K562 (cell line): ENCODE data around the gene ERN1. TPM values are rescaled to one million over a fixed set of nuclear protein-coding genes. Genes with fewer than 3 reads are reported as not detected.
A peak's percentile ranks its signal among the peaks of the same experiment; 100 is the strongest.

ENCODE experiments used
- CBX3 ChIP-seq, 2 experiments: IDR thresholded peaks; 1 replicate in 1 of 2; 2 replicates in 1 of 2; pipeline ENCODE4 v1.6.1; 2012; ENCODE audit warnings: inconsistent platforms in 2 of 2, low read length in 2 of 2, borderline replicate concordance in 1 of 2, control low read depth in 1 of 2
- CXXC5 ChIP-seq: fragments of 250-450 bp; sonication (Bioruptor Pico); IDR thresholded peaks from 2 replicates; pipeline ENCODE4 v1.8.0; 2022; ENCODE audit warnings: inconsistent platforms, mild to moderate bottlenecking, moderate library complexity
- E4F1 ChIP-seq: fragments of 250-450 bp; sonication (Bioruptor Pico); IDR thresholded peaks from 2 replicates; pipeline ENCODE4 v1.5.0; 2021; ENCODE audit warnings: mild to moderate bottlenecking, borderline replicate concordance
- GABPB2 ChIP-seq: fragments of 250-450 bp; sonication (Bioruptor Pico); conservative IDR thresholded peaks from 2 replicates; pipeline ENCODE4 v1.5.1; 2021; ENCODE audit warnings: mild to moderate bottlenecking
- HDAC2 ChIP-seq: fragments of 450-650 bp; IDR thresholded peaks from 2 replicates; pipeline ENCODE4 v1.6.1; 2016; ENCODE audit warnings: mild to moderate bottlenecking
- HNRNPUL1 ChIP-seq: fragments of 200-400 bp; formaldehyde crosslinking; IDR thresholded peaks from 2 replicates; pipeline ENCODE4 v1.6.1; 2017; ENCODE audit warnings: low read length
- MCM2 ChIP-seq: fragments of 450-650 bp; IDR thresholded peaks from 2 replicates; pipeline ENCODE4 v1.6.1; 2017; ENCODE audit warnings: low read depth, mild to moderate bottlenecking
- MCM3 ChIP-seq: fragments of 450-650 bp; IDR thresholded peaks from 2 replicates; pipeline ENCODE4 v1.6.1; 2016
- PHF20 ChIP-seq: fragments of 450-650 bp; IDR thresholded peaks from 2 replicates; pipeline ENCODE4 v1.6.1; 2018; ENCODE audit not compliant: partially characterized antibody
- SMAD2 ChIP-seq: fragments of 150-350 bp; IDR thresholded peaks from 2 replicates; pipeline ENCODE4 v1.6.1; 2014; ENCODE audit warnings: low read depth, mild to moderate bottlenecking, low read length
- TBP ChIP-seq: optimal IDR thresholded peaks from 2 replicates; pipeline ENCODE3; 2011; ENCODE audit warnings: low read depth, low read length, improper control_type of control experiment
- XRCC5 ChIP-seq: fragments of 200-400 bp; formaldehyde crosslinking; IDR thresholded peaks from 2 replicates; pipeline ENCODE4 v1.6.1; 2017; ENCODE audit warnings: low read depth, mild to moderate bottlenecking, low read length
- ZFP36 ChIP-seq: fragments of 150-350 bp; IDR thresholded peaks from 2 replicates; pipeline ENCODE4 v1.6.1; 2018; ENCODE audit warnings: low read length, low read depth; ENCODE audit not compliant: partially characterized antibody
- ZNF263 ChIP-seq: sonication (generic); formaldehyde crosslinking; IDR thresholded peaks from 2 replicates; pipeline ENCODE4 v1.8.0; 2022; ENCODE audit warnings: mild to moderate bottlenecking, missing genetic modification reagents, borderline replicate concordance
- ZNF668 ChIP-seq: fragments of 250-450 bp; sonication (Bioruptor Pico); IDR thresholded peaks from 2 replicates; pipeline ENCODE4 v1.8.0; 2022; ENCODE audit warnings: mild to moderate bottlenecking, inconsistent platforms
- polyA plus RNA-seq, 8 experiments: library from polyadenylated mRNA; depleted of rRNA in 4 of 8; stranded (reverse) in 5 of 8; unstranded in 3 of 8; fragments of >200 nt; fragmentation: Nextera tagmentation in 2 of 8; fragmentation: Illumina TruSeq in 1 of 8; extraction: Ambion mirVana in 2 of 8; extraction: Trizol in 1 of 8; gene quantifications; 2 replicates each; pipeline versions ENCODE4 v1.2.1 to v1.2.3, GENCODE V29; 2011 to 2014; ENCODE audit warnings: inconsistent platforms in 1 of 8, missing spikeins in 1 of 8
- total RNA-seq, 7 experiments: library from RNA; depleted of rRNA in 6 of 7; stranded (reverse); fragments of >200 nt in 6 of 7; fragmentation: Illumina TruSeq in 2 of 7; extraction: Trizol in 2 of 7; gene quantifications; 2 replicates each; pipeline versions ENCODE4 v1.2.1 to v1.2.3, GENCODE V29; 2011 to 2021; ENCODE audit warnings: low replicate concordance in 1 of 7
- TF ChIP-seq, protein P1 (sequence below), 3 experiments: fragments of 200-800 bp in 1 of 3; sonication (Bioruptor generic) in 1 of 3; sonication (generic) in 1 of 3; formaldehyde crosslinking in 1 of 3; IDR thresholded peaks; 2 replicates each; pipeline versions ENCODE4 v1.6.1 to v1.8.0; 2016 to 2022; ENCODE audit warnings: mild to moderate bottlenecking in 2 of 3, missing compliant biosample characterization in 2 of 3, missing genetic modification characterization in 2 of 3, missing genetic modification reagents in 1 of 3
- TF ChIP-seq, protein P2 (sequence below): fragments of 450-650 bp; IDR thresholded peaks from 2 replicates; pipeline ENCODE4 v1.6.1; 2016
- TF ChIP-seq, protein P3 (sequence below): fragments of 250-450 bp; sonication (Bioruptor Pico); IDR thresholded peaks from 2 replicates; pipeline ENCODE4 v1.4.0; 2020; ENCODE audit warnings: mild to moderate bottlenecking, moderate library complexity, borderline replicate concordance

Gene ERN1
- total and polyA plus RNA-seq, 9 of the 15 experiments (the other 6 are each of a cell fraction or from before 2014, with no cell fraction given), result 2.1 to 22.5 (median 7.3) TPM

DNA sequence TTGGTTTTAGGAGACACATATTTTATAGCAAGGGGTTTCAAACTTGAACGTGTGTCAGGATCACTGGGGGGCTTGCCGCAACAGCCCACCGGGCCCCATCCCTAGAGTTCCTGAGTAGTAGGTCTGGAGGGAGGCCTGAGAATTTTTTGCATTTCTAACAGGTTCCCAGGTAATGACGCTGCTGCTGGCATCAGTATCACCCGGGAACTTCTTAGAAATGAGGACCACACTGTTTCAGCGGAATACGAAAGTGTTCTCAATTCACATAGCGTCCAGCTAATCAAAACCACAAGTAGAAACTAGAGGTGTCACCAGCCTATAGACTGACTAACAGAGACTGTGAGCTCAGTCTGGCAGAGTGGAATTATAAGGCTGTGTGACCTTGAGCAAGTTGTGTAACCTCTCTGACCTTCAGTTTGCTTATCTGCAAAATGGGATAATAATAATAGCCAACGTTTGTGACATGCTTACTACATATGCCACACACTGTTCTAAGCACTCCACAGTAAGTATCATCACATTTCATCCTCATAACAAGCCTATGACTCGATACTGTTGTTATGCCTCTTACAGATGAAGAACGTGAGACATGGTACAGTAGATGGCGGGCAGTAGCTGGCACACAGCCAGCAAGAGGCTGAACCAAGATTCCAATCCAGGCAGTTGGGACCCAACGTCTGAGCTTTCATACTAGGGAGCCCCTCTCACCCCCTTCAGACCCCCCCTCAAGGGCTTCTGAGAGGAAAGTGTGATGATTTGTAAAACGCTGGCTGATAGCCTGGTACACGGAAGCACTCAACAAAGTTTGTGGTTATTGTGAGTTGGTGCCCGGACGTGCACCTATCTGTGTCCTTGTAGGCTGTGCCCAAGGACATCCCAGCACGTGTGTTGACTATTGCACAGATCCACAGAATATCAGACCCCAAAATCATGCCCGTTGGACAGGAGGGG, 104.9 kb downstream of the ERN1 start (continued):
- TF ChIP-seq, protein P1, sequence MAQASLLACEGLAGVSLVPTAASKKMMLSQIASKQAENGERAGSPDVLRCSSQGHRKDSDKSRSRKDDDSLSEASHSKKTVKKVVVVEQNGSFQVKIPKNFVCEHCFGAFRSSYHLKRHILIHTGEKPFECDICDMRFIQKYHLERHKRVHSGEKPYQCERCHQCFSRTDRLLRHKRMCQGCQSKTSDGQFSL (CRISPR knock-in tag; IDR thresholded peaks at IDR 0.05), result no peak
- TF ChIP-seq, protein P1 (tag; IDR thresholded peaks at IDR 0.05), result no peak
- TF ChIP-seq PHF20 (peak; percentile 16), SMAD2 (no peak), CBX3 (IDR thresholded peaks at IDR 0.05; ENCODE audit: borderline replicate concordance in 1 of 2, low read length in 2 of 2) (peak in 1 of 2 experiments; percentile 38; a peak in 1 of 3 replicates), E4F1 (no peak), HDAC2 (peak; percentile 64), ZNF263 (peak; percentile 44; the same call in 1 of the 2 replicates), ZFP36 (peak; percentile 85), TBP (no peak), MCM3 (no peak), XRCC5 (no peak), CXXC5 (CRISPR knock-in tag) (no peak), MCM2 (no peak), HNRNPUL1 (no peak), GABPB2 (CRISPR knock-in tag) (no peak), ZNF668 (no peak)
- TF ChIP-seq, protein P2, sequence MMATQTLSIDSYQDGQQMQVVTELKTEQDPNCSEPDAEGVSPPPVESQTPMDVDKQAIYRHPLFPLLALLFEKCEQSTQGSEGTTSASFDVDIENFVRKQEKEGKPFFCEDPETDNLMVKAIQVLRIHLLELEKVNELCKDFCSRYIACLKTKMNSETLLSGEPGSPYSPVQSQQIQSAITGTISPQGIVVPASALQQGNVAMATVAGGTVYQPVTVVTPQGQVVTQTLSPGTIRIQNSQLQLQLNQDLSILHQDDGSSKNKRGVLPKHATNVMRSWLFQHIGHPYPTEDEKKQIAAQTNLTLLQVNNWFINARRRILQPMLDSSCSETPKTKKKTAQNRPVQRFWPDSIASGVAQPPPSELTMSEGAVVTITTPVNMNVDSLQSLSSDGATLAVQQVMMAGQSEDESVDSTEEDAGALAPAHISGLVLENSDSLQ, result no peak
- TF ChIP-seq, protein P3, sequence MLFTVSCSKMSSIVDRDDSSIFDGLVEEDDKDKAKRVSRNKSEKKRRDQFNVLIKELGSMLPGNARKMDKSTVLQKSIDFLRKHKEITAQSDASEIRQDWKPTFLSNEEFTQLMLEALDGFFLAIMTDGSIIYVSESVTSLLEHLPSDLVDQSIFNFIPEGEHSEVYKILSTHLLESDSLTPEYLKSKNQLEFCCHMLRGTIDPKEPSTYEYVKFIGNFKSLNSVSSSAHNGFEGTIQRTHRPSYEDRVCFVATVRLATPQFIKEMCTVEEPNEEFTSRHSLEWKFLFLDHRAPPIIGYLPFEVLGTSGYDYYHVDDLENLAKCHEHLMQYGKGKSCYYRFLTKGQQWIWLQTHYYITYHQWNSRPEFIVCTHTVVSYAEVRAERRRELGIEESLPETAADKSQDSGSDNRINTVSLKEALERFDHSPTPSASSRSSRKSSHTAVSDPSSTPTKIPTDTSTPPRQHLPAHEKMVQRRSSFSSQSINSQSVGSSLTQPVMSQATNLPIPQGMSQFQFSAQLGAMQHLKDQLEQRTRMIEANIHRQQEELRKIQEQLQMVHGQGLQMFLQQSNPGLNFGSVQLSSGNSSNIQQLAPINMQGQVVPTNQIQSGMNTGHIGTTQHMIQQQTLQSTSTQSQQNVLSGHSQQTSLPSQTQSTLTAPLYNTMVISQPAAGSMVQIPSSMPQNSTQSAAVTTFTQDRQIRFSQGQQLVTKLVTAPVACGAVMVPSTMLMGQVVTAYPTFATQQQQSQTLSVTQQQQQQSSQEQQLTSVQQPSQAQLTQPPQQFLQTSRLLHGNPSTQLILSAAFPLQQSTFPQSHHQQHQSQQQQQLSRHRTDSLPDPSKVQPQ, result no peak
